Endothelial cell of umbilical vein (primary cell): ENCODE data around the gene IGLON5. TPM values are rescaled to one million over a fixed set of nuclear protein-coding genes. Genes with fewer than 3 reads are reported as not detected.

Source experiments
- Bru-seq: library from RNA; stranded (reverse); fragments of 400-500 nt; gene quantifications from one replicate; lab custom pipeline; 2021; lab: Mats Ljungman, UMichigan
- BruChase-seq, 2 experiments: library from RNA; stranded (reverse); fragments of 400-500 nt; gene quantifications; one replicate each; lab custom pipeline; 2021; lab: Mats Ljungman, UMichigan
- BruUV-seq: library from RNA; stranded (reverse); fragments of 400-500 nt; replicated peaks from 2 replicates; lab custom pipeline; 2021; lab: Mats Ljungman, UMichigan
- CTCF ChIA-PET: fragments of 300-600, 350-600 bp; sonication (Branson Sonifier 250); formaldehyde crosslinking; loops from one replicate; lab custom pipeline; 2021; ENCODE audit warnings: antibody characterized with exemption, inconsistent platforms; lab: Charles Lee
- POLR2A ChIA-PET: fragments of 300-600, 350-600 bp; sonication (Branson Sonifier 250); formaldehyde crosslinking; loops from one replicate; lab custom pipeline; 2021; ENCODE audit warnings: antibody characterized with exemption, inconsistent platforms; lab: Charles Lee
- DNase-seq: peaks from one replicate; pipeline ENCODE4 v3.0.0-alpha.2; 2011; ENCODE audit warnings: low read depth, low spot score
- FAIRE-seq: peaks from 2 replicates; lab custom pipeline; 2011; peaks lifted over from hg19 to GRCh38; lab: Jason Lieb, UNC
- H2AFZ ChIP-seq: 2 replicates; pipeline ENCODE4 v1.6.0; 2012; ENCODE audit warnings: low read depth, low read length, control low read depth, inconsistent platforms
- H3K27ac ChIP-seq: 2 replicates; pipeline ENCODE4 v1.5.1; 2011; ENCODE audit warnings: low read depth, mild to moderate bottlenecking, control low read depth, low read length, moderate library complexity; ENCODE audit not compliant: insufficient read depth
- H3K27me3 ChIP-seq, 2 experiments: 2 replicates each; pipeline versions ENCODE4 v1.6.0 to v1.6.1; 2011; ENCODE audit warnings: low read length in 2 of 2, mixed read lengths in 1 of 2; ENCODE audit not compliant: control insufficient read depth in 2 of 2, insufficient read depth in 2 of 2
- H3K36me3 ChIP-seq, 2 experiments: 2 replicates in 1 of 2; 3 replicates in 1 of 2; pipeline ENCODE4 v1.5.1; 2011; ENCODE audit warnings: low read length in 2 of 2, mild to moderate bottlenecking in 1 of 2, moderate library complexity in 1 of 2; ENCODE audit not compliant: control insufficient read depth in 2 of 2, insufficient read depth in 2 of 2; ENCODE audit errors: extremely low read depth in 1 of 2
- H3K4me1 ChIP-seq: 3 replicates; pipeline ENCODE4 v1.5.1; 2011; ENCODE audit warnings: mild to moderate bottlenecking, low read length; ENCODE audit not compliant: control insufficient read depth, insufficient read depth; ENCODE audit errors: extremely low read depth
- H3K4me2 ChIP-seq: 2 replicates; pipeline ENCODE4 v1.6.1; 2011; ENCODE audit warnings: low read length, control low read depth, mixed read lengths; ENCODE audit not compliant: insufficient read depth
- H3K4me3 ChIP-seq, 3 experiments: fragments of 200-600 bp in 1 of 3; sonication (generic), shearing (Covaris generic) in 1 of 3; replicated peaks in 1 of 3; 2 replicates each; pipeline ENCODE4 v1.5.1; 2011 to 2016; ENCODE audit warnings: control low read depth in 3 of 3, low read length in 3 of 3, mild to moderate bottlenecking in 2 of 3, inconsistent platforms in 1 of 3, low read depth in 1 of 3, moderate library complexity in 1 of 3; ENCODE audit not compliant: insufficient read depth in 1 of 3
- H3K79me2 ChIP-seq: 2 replicates; pipeline ENCODE4 v1.6.0; 2012; ENCODE audit warnings: low read length, inconsistent platforms; ENCODE audit not compliant: control insufficient read depth, insufficient read depth
- H3K9ac ChIP-seq: replicated peaks from 2 replicates; pipeline ENCODE3; 2011; ENCODE audit warnings: low read length, control low read depth; ENCODE audit not compliant: insufficient read depth; ENCODE audit errors: extremely low read depth
- H3K9me1 ChIP-seq: replicated peaks from 3 replicates; pipeline ENCODE4 v1.6.0; 2011; ENCODE audit warnings: mild to moderate bottlenecking, low read length; ENCODE audit not compliant: control insufficient read depth, insufficient read depth; ENCODE audit errors: extremely low read depth
- H3K9me3 ChIP-seq: replicated peaks from 2 replicates; pipeline ENCODE4 v1.5.1; 2012; ENCODE audit warnings: low read length, inconsistent platforms; ENCODE audit not compliant: control insufficient read depth, insufficient read depth
- H4K20me1 ChIP-seq: replicated peaks from 2 replicates; pipeline ENCODE3; 2011; ENCODE audit warnings: mild to moderate bottlenecking, low read length; ENCODE audit not compliant: control insufficient read depth, insufficient read depth; ENCODE audit errors: extremely low read depth
- EZH2 ChIP-seq: IDR thresholded peaks from 2 replicates; pipeline ENCODE4 v1.6.1; 2012; ENCODE audit warnings: borderline replicate concordance, low read depth, mild to moderate bottlenecking, moderate library complexity, low read length, inconsistent platforms; ENCODE audit not compliant: severe bottlenecking
- FOS ChIP-seq: IDR thresholded peaks from 2 replicates; pipeline ENCODE4 v1.6.1; 2011; ENCODE audit warnings: mild to moderate bottlenecking, low read length, moderate library complexity, borderline replicate concordance; ENCODE audit not compliant: insufficient read depth
- GATA2 ChIP-seq: IDR thresholded peaks from 2 replicates; pipeline ENCODE4 v1.7.0; 2011; ENCODE audit warnings: low read depth, mild to moderate bottlenecking, moderate library complexity, mixed read lengths, low read length; ENCODE audit not compliant: insufficient read length, insufficient read depth
- JUN ChIP-seq: IDR thresholded peaks from 2 replicates; pipeline ENCODE4 v1.6.1; 2011; ENCODE audit warnings: borderline replicate concordance, low read depth; ENCODE audit not compliant: insufficient read length, insufficient read depth
- MAX ChIP-seq: IDR thresholded peaks from 2 replicates; pipeline ENCODE4 v1.6.1; 2011; ENCODE audit not compliant: insufficient read depth, insufficient read length
- MYC ChIP-seq: IDR thresholded peaks from one replicate; pipeline ENCODE4 v1.6.1; 2011; ENCODE audit warnings: mild to moderate bottlenecking, low read depth, low read length
- POLR2A ChIP-seq: IDR thresholded peaks from 2 replicates; pipeline ENCODE4 v1.6.1; 2012; ENCODE audit warnings: low read depth, mild to moderate bottlenecking, control low read depth, low read length
- POLR2AphosphoS5 ChIP-seq: IDR thresholded peaks from 2 replicates; pipeline ENCODE4 v1.6.1; 2012; ENCODE audit warnings: low read depth, mild to moderate bottlenecking, control low read depth, low read length, moderate library complexity; ENCODE audit not compliant: insufficient read depth
- dilution Hi-C: fragments of 300-500 bp; cut with MboI; formaldehyde crosslinking; loops from one replicate; pipeline ENCODE4 v1.15.0; 2019; ENCODE audit warnings: low sequenced_read_pairs; ENCODE audit not compliant: extremely low pct_ligation_motif_present
- intact Hi-C: fragments of 100-400 bp; cut with micrococcal nuclease; formaldehyde crosslinking; loops from one replicate; pipeline ENCODE4 v1.10.0; 2022
- long read RNA-seq: library from polyadenylated mRNA; stranded (forward); transcript quantifications from one replicate; pipeline ENCODE4 v2.0.0, GENCODE V29; 2021
- polyA minus RNA-seq, 3 experiments: library from RNA; depleted of rRNA, polyadenylated mRNA; stranded (reverse); fragments of >200 nt; gene quantifications; 1 replicate in 1 of 3; 2 replicates in 2 of 3; pipeline ENCODE4 v1.2.3, GENCODE V29; 2011
- polyA plus RNA-seq, 4 experiments: library from polyadenylated mRNA; depleted of rRNA in 3 of 4; stranded (reverse) in 3 of 4; unstranded in 1 of 4; fragments of >200 nt; gene quantifications; 2 replicates each; pipeline versions ENCODE4 v1.2.1 to v1.2.3, GENCODE V29; 2011 to 2012; ENCODE audit warnings: missing spikeins in 1 of 4
- total RNA-seq: library from RNA; stranded (reverse); gene quantifications from 2 replicates; pipeline ENCODE4 v1.2.3, GENCODE V29; 2021
- TF ChIP-seq, protein P1 (sequence below), 2 donors: IDR thresholded peaks; 1 replicate in 1 of 2; 2 replicates in 1 of 2; pipeline ENCODE4 v1.5.1; 2011; ENCODE audit warnings: low read length in 2 of 2, mild to moderate bottlenecking in 2 of 2, moderate library complexity in 2 of 2, control low read depth in 1 of 2, inconsistent platforms in 1 of 2, low read depth in 1 of 2; ENCODE audit not compliant: insufficient read depth in 1 of 2; ENCODE audit errors: extremely low read depth in 1 of 2

IGLON5 gene
- not detected in 2 replicates for total RNA-seq
- not detected in 2 replicates for polyA plus RNA-seq
- polyA plus RNA-seq (2011; cell fraction: cytosol; rRNA removed), result not detected in 2 replicates
- polyA plus RNA-seq (2011; cell fraction: nucleus; rRNA removed), result not detected in 2 replicates
- 0.08 and 0.46 TPM in 2 replicates for polyA plus RNA-seq (2012)
- polyA minus RNA-seq, result not detected in 2 replicates
- polyA minus RNA-seq (2011; cell fraction: cytosol; rRNA and poly(A)+ RNA removed), result not detected
- not detected in 2 replicates for polyA minus RNA-seq (2011; cell fraction: nucleus; rRNA and poly(A)+ RNA removed)
- Bru-seq, nascent RNA, result not detected
- BruChase-seq, experiment 1, labeled RNA remaining after a 6-hour chase, result not detected
- BruChase-seq, experiment 2, labeled RNA remaining after a 2-hour chase, result not detected
- long read RNA-seq, result 0 reads

DNA sequence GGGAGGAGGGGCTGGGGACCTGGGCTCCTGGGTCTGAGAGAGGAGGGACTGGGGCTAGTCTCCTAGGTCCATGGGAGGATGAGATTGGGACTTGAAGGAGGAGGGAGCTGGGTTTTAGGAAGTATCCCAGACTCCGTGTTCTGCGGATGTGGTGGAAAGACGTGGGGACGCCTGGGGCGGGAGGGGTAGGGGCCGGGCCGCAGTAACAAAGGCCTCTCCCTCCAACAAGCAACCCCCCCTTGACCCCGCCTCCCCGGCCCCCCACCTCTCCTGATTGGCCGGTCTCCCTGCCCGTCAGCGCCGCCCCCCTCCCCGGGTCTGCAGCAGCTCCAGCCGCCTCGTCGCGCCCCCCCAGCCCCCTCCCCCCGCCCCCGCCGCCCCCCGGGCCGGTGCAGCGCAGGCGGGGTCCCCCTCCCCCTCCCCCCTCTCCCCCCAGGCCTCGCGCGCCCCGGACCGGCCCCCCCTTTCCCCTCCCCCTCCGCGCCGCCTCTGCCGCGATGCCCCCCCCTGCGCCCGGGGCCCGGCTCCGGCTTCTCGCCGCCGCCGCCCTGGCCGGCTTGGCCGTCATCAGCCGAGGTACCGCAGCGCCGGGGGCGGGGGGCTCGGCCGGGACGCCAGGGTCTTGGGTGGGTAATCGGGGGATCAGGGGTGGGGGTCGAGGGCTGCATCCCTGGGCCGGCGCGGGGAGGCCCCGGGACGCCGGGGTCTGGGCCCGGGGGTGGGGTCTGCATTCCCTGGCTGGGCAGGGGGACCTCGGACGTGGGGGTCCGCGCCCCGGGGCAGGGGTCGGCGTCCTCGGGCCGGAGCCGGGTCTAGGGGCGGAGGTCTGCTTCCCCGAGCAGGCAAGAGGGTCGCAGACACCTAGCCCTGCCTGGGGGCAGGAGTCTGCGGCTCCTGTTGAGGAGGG, at the start of gene IGLON5:
Gene IGLON5 (plus strand): TSS at position 294 of the 907 bp plus-strand sequence. CDS start 204 bp downstream, at position 498.
- TF ChIP-seq EZH2 (no peak), POLR2AphosphoS5 (no peak), MAX (no peak), POLR2A (no peak), GATA2 (no peak), FOS (no peak), MYC (no peak), JUN (no peak)
- TF ChIP-seq, protein P1, sequence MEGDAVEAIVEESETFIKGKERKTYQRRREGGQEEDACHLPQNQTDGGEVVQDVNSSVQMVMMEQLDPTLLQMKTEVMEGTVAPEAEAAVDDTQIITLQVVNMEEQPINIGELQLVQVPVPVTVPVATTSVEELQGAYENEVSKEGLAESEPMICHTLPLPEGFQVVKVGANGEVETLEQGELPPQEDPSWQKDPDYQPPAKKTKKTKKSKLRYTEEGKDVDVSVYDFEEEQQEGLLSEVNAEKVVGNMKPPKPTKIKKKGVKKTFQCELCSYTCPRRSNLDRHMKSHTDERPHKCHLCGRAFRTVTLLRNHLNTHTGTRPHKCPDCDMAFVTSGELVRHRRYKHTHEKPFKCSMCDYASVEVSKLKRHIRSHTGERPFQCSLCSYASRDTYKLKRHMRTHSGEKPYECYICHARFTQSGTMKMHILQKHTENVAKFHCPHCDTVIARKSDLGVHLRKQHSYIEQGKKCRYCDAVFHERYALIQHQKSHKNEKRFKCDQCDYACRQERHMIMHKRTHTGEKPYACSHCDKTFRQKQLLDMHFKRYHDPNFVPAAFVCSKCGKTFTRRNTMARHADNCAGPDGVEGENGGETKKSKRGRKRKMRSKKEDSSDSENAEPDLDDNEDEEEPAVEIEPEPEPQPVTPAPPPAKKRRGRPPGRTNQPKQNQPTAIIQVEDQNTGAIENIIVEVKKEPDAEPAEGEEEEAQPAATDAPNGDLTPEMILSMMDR (IDR thresholded peaks at IDR 0.05; ENCODE audit: extremely low read depth in 1 of 2, insufficient read depth in 1 of 2, low read depth in 1 of 2, low read length in 2 of 2), result no peak
- no peaks in the 10 kb centered on the region for H3K9me3 ChIP-seq
- H3K4me3 ChIP-seq, result no peak within 1 kb of the TSS
- no peak within 1 kb of the TSS for H3K9ac ChIP-seq
- BruUV-seq, result no TSS peak
- H4K20me1 ChIP-seq, result no peaks in the 10 kb centered on the region
- H3K79me2 ChIP-seq, result no peaks in the 10 kb centered on the region
- peaks cover 0 to 3% of the 10 kb centered on the region in 2 experiments for H3K27me3 ChIP-seq
- no peak within 1 kb of the TSS for H2AFZ ChIP-seq
- no peak within 1 kb of the TSS for H3K4me2 ChIP-seq
- dilution Hi-C loops (no loop called here), intact Hi-C loops (no loop called here)
- DNase-seq (no peak), FAIRE-seq (no peak)
- ChIA-PET POLR2A (no interaction called here), CTCF (no interaction called here)
- no peaks in the 10 kb centered on the region for H3K9me1 ChIP-seq
- no peak within 1 kb of the TSS for H3K27ac ChIP-seq
- no peaks in the 10 kb centered on the region for H3K4me1 ChIP-seq
- no peaks in the 10 kb centered on the region for H3K36me3 ChIP-seq
